ENCODE results near the gene SPEM1.
A peak's percentile ranks its signal among the peaks of the same experiment; 100 is the strongest.

Gene SPEM1, protein sequence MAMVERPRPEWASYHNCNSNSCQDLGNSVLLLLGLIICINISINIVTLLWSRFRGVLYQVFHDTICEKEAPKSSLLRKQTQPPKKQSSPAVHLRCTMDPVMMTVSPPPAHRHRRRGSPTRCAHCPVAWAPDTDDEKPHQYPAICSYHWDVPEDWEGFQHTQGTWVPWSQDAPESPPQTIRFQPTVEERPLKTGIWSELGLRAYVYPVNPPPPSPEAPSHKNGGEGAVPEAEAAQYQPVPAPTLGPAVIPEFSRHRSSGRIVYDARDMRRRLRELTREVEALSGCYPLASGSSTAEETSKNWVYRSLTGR

DNA sequence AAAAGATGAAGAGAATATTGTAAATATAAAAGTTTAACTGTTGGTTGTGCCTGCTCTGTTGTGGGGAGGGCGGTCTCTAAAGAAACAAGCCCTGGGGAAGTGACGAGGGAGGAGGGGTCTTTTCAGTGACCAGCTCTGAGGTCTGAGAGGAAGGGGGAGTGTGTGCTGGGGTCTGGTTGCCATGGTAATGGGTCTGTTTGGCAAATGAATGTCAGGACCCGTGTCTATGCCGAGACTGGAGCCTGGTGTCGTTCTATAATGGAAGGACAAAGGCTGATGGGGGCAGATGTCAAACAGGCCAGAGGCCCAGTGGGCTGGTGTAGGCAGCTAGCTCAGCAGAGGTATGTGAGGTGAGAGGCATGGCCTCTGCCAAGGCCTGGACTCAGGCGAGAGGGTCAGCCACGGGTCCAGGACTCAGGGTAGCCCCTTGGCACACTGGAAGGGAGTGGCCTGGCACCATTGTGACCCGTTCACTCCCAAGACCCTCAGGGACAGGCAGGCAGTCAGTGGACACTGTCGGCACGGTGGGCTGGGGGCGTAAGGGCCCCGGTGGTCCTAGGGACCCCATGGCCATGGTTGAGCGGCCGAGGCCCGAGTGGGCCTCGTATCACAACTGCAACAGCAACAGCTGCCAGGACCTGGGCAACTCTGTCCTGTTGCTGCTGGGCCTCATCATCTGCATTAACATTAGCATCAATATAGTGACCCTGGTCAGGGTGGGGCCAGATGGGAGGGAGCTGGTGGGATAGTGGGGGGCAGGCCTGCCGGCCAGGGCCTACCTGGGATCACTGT is at the start of gene SPEM1:
Gene SPEM1, plus strand, starts transcription at position 506 of the 792 bp plus-strand sequence. Its CDS starts 61 bp downstream, at position 567.
- no peak for DNase-seq

DNA sequence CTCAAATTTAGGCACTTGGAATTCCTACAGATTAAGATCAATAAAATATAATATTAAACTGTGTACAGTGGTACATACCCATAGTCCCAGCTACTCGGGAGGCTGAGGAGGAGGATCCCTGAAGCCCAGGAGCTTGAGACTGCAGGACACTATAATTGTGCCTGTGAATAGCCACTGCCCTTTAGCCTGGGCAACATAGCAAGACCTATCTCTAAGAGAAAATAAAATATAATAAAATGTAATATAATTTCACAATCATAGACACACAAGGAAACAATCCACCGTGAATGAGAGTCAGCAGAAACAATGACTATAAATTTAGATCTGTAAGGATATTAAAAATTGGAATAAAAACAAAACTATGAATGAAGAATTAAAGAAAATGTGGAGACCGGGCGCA is 49.3 kb upstream of the SPEM1 start:
- no peak for DNase-seq

DNA sequence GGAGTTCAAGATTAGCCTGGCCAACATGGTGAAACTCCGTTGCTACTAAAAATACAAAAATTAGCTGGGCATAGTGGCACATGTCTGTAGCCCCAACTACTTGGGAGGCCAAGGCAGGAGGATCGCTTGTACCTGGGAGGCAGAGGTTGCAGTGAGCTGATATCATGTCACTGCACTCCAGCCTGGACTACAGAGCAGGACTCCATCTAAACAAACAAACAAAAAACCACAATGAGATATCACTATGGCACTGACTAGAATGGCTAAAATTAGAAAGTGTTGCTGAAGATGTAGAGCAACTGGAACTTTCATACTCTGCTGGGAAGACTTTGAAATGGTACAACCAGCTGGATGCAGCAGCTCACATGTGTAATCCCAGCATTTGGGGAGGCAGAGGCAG is 45.8 kb upstream of the SPEM1 start:
- DNase-seq, result no peak

DNA sequence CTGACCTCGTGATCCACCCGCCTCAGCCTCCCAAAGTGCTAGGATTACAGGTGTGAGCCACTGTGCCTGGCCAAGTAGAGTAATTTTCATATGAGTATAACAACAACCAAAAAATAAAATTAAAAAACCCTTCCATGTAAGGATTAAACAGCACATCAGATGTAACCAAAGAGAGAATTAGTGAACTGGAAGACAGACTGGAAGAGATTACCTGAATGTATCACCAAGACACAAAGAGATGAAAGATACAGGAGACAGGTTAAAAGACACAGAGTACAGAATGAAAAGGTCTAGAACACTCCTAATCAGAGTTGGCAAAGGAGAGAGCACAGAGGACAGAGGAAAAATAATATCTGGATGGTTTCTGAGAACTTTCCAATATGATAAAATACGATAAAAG is 41.0 kb upstream of the SPEM1 start:
- no peak for DNase-seq

DNA sequence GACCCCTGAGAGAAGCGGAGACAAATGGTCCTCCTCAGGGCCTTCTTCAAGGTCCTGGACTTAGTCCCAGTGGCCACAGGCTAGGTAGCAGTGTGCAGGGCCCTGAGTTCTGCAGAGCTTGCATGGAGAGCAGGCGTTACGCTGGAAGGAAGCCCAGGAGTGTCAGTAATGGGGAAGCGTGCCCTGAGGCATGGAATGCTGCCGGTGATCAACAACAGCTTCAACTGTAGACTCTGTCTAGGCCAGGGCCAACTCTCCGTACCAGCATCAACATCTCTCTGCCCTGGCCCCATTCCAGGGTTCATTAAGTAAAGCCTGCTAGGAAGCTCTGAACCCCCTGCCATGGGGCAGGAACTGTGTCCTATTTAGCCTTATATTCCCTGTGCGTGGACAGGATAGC is 39.8 kb upstream of the SPEM1 start:
- DNase-seq, result no peak

DNA sequence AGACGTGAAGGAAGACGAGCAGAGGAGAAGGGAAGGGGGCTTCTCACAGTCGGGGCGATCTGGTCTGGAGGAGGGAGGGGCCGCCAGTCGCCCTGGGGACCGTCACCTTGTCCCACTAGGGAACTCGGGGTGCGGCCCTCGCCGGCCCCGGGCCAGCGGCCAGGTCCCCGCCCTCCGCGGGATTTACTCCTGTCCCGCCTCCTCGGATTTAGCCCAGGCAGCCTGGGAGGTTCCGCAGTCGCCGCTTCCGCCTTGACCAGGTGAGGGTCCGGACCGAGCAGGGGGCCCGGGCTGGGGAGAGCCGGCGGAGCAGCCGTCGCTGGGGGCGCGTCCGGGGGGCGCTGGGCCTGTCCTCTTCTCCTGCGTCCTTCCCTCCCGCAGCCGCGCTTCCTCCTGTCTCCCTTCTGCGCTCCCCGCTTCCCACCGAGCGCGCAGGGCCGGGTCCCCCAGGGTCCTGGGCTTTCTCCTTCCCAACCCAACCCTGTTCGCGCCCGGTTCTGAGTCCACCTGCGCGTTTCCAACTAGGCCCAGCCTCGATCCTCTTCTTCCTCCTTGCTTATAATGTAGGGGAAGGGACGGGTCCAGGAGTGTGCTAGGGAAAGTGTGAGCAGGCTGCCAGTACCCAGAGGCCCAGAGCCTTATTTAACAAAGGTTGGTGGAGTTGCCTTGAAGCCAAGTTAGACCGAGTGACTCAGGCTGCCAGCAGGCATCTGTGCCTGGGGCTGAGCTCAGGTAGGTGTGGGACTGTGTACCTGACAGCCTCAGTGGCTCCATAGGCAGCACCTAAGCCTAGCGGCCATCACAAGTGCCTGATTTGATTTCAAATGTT is 39.1 kb upstream of the SPEM1 start, which contains the start of gene TNK1:
Gene TNK1, plus strand, starts transcription at position 235 of the 829 bp plus-strand sequence. CDS start 1,838 bp downstream, outside the sequence.
- DNase-seq, result no peak

DNA sequence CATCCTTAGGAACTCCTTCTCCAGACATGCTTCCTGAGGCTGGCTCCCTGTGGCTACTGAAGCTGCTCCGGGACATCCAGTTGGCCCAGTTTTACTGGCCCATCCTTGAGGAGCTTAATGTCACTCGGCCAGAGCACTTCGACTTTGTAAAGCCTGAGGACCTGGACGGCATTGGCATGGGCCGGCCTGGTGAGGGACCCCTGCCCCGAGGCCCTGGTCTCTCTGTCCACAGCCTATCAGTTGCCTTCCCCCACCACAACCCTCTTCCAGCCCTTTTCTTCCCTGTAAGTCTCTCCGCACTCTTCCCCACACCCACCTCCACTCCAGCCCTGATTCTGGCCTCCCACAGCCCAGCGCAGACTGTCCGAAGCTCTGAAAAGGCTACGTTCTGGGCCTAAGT is 37.2 kb upstream of the SPEM1 start:
- no peak for DNase-seq

DNA sequence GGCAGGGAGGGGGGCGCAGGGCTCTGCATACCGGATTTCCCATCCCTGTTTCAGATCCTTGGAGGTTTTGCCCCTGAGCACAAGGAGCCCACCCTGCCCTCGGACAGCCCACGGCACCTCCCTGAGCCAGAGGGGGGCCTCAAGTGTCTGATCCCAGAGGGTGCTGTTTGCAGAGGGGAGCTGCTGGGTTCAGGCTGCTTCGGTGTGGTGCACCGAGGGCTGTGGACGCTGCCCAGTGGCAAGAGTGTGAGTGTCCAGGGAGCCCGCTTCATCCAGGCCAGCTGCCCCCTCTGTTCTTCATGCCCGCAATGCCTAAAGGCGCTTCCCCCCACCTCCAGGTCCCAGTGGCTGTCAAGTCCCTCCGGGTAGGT is 36.8 kb upstream of the SPEM1 start:
- DNase-seq, result no peak

DNA sequence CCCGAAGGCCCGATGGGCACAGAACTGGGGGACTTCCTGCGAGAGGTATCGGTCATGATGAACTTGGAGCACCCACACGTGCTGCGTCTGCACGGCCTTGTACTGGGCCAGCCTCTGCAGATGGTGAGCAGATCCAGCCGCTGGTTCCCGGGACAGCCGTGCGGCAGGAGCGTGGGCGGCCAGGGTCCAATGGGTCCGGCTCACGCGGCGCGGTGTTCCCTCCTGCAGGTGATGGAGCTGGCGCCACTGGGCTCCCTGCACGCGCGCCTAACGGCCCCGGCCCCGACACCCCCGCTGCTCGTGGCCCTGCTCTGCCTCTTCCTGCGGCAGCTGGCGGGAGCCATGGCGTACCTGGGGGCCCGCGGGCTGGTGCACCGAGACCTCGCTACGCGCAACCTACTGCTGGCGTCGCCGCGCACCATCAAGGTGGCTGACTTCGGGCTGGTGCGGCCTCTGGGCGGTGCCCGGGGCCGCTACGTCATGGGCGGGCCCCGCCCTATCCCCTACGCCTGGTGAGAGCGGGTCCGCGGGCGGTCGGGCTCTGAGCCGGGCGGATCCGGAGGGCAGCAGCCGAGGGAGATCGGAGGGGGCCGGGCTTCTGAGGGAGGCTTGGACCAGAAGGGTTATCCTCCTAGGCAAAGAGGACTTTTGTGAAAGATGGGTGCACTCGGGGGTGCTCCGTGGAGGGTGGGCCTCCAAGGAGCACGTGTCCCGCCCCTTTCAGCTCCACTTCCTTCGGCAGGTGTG is 36.2 kb upstream of the SPEM1 start:
- peak; percentile 88 for DNase-seq

DNA sequence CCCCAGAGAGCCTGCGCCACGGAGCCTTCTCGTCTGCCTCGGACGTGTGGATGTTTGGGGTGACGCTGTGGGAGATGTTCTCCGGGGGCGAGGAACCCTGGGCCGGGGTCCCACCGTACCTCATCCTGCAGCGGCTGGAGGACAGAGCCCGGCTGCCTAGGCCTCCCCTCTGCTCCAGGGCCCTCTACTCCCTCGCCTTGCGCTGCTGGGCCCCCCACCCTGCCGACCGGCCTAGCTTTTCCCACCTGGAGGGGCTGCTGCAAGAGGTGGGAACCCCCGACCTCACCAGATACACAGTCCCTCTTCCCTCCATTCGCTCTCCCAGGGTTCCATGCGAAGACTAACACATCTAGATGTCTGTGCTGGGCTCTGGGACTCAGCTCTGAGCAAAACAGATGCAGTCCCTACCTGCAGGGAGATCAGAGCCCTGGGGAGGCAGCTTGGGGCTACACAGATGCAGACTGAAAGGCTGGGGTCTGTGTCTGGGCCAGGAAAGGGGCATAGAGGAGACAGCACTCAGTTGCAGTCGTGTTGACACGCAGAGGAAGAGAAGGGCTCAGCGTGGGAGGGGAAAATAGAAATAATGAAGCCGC is 35.5 kb upstream of the SPEM1 start:
- DNase-seq, result no peak

DNA sequence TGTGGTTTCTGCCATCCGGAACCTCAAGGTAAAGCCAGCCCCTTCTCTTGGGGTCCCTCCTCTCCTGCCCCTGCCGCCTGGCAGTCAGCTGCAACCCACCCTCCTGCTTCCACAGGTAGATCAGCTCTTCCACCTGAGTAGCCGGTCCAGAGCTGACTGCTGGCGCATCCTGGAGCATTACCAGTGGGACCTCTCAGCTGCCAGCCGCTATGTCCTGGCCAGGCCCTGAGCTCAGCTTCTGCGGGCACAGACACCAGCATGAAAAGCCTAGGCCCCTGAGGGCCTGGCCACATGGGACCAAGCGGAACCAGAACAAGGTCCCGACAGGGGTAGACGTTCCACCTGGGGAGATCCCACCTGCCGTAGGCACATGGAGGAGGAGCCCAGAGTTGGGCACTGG is 31.3 kb upstream of the SPEM1 start:
- no peak for DNase-seq

DNA sequence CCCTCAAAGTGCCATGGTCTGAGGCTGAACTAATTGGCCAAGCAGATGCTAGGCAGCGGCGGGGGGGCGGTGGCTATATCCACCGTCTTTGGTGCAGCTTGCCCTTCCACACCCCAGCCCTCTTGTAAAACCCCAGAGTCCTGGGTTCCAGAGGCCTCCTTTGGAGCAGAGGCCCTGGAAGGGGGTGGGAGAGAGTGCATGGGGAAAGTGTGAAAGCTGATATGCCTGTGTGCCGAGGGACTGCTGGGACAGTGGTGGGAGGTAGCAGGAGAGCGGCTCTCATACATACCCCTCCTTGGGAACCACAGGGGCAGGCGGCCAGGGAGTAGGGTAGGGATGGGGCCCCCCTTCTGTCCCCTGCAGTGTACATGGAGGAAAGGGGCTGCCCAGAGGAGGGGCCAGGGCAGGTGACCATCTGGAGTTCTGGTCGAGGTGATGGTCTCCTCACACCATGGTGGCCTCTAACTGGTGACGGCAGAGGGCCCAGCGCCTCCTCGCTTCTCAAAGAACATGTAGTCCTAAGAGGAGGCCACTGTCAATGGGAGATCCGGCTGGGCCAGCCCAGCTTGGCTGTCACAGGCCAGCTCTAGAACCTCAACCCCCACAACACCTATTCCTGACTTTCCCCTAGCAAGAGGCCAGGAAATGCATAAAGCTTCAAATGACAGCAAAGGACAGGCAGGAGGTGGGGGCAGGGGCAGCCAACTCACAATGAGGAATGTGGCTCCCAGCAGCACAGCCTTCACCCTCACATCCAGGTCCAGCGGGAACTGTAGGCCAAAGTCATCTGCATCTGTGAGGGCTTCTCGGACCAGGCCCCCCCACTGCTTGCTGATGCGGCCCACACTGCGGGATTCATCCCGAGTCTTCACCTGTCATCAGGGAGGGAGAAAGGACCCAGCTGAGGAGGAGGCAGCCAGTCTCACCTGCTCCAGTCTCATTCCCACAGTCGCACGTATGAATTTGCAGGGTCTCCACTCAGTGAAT is 29.9 kb upstream of the SPEM1 start:
- DNase-seq, result no peak

DNA sequence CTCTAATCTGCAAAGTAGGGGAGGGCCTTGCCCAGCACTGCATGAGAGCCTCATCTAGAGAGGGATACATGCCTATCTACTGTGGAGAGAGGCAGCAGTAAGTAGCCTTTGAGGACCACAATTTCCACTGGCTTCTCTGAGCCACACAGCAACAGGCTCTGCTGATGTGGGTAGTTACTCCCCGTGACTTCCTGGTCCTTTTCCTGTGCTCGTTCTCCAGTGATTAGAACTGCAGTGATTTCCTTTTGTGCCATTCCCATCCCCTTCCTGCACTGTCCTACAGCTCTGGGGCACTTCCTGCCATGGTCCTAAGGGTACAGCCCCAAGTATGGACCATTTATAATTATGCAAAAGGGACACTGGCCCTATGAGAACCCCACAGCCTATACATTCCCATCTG is 28.8 kb upstream of the SPEM1 start:
- no peak for DNase-seq

DNA sequence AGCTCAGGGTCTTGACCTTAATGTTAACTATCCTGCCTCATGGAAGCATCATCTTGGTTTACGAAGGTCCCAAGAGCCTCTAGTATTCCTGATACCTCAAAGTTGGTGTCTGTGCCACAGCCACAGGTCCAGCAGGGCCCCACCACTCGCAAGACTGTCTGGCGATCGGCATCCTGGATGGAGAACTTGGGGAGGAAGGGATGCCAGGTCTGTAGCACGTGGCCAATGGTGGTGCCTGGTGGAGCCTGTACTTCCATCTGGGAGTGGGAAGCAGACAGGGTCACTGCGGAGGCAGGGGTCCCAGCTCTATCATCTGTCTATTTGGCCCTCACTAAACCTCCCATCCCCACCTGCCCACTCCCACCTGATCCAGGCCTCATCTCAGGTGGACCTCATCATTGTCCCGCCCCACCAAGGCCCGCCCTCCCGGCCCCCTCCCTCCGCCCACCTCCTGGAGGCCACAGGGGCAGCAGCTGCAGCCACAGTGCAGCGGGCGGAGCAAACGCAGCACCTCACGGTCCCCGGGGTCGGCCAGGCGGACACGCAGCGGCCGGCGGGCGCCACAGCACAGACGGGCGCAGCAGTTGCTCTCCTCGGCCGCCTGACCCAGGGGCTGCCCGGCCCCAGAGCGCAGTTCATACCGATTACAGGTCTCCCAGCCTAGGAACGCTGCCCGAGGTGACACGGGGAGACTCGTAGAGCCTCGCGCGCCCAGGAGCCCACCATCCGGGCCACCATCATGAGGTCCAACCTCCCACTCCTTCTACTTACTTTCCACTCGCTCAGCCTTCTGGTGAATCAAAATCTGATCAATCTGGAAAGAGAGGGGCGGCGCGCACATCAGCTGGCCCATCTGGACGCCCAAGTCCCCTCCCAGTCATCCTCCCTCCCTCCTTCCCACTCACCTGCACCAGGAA is 27.2 kb upstream of the SPEM1 start:
- no peak for DNase-seq

DNA sequence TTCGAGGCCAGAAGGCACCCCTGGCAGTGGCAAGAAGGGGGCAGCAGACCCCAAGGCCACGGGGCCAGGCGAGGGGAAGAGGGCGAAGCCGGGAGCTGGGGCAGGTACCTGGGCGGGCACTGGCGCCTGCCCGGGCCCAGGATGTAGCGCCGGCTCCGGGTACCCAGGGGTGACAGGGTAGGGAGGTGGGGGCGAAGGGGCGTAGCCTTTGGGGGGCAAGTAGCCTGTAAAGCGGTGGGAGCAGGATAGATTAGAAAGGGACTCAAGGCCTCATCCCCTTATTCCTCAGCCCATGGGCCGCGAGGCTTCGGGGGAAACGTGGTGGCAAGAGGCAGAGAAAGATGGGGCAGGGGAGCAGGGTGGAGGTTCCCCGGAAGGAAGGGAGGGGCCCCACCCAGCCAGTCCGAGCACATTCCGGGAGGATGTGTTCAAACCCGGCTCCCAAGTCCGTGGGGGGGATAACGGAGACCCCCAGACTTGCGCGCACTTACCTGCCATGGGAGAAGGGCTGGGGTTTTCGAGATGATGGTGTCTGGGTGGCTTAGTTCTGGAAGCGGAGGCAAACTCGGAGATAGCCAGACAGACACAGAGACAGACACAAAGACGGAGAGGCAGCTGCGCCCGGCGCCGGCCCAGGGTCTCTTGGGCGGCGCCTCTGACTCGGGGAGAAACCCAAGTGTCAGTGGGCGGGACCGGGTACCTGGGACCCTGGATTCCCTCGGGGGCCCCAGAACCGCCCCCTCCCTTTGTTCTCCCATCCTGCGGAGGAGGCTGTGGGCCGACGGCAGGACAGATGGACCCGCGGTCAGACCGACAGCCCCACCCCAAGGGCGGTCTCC is 26.3 kb upstream of the SPEM1 start:
- no peak for DNase-seq

DNA sequence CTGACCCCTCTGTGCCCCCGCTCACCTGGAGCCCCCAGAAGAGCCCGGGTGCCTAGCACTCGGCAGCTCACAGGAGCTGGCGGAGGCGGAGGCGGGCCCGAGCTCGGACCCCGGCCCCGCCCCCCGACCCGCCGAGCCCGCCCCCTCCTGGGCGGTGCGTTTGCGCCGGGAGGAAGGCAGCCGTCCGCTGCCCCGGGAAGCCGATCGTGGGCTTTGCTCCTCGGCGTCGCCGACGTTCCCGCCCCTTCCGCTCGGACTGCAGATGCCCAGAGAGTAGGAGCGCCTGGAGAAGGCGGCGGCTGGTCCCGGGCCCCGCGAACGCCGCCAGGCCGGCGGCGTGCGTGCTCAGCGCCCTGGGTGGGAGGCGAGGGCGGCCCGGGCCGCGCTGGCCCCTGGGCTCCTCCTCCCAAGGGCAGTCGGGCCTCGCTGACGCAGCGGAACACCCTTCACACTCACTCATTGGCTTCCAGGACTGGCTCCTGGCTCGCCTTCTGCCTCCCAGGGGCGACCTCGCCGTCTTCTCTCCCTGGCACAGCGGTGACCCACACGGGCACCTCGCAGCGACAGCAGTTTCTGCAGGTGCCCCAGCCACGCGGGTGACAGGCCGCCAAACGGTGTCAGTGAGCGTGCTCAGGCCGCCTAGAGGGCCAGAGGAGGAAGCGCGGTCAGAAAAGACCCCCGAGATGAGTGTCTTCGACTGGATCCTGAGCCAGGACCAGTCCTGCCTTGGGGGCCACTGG is 25.5 kb upstream of the SPEM1 start, which contains the start of gene PLSCR3:
Gene PLSCR3, minus strand, starts transcription at position 74 of the 740 bp plus-strand sequence. CDS start 415 bp downstream, outside the sequence.
- peak; percentile 93 for DNase-seq

DNA sequence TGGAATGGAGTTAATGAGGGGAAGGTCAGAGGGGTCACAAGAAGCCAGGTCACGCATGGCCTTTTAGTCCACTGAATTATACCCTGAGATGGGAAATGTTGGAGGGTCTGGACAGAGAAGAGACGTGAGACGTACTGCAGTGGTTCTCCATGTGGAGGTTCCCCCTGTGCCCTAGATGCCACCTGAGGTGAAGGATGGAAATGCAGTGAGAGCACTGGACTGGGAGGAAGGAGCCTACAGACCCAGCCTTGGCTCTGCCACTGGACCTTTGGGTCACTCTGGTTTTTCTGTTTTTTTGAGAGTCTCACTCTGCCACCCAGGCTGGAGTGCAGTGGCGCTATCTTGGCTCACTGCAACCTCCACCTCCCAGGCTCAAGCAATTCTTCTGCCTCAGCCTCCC is 24.0 kb upstream of the SPEM1 start:
- no peak for DNase-seq

DNA sequence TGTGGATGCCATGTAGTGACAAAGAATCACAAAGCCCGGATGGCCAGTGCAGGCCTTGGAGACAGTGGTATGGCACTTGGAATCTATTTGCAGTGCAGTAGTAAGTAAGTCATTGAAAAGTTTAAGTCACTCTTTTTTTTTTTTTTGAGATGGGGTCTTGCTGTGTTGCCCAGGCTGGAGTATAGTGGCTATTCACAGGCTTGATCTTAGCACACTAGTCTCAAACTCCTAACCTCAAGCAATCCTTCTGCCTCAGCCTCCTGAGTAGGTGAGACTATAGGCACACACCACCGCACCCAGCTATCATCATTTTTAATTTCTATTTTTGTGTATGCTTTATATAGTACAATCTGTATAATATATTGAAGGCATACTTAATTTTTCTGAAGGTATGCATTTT is 21.5 kb upstream of the SPEM1 start:
- DNase-seq, result no peak
